ENCODE data around the gene LINGO4.

Gene LINGO4

DNA sequence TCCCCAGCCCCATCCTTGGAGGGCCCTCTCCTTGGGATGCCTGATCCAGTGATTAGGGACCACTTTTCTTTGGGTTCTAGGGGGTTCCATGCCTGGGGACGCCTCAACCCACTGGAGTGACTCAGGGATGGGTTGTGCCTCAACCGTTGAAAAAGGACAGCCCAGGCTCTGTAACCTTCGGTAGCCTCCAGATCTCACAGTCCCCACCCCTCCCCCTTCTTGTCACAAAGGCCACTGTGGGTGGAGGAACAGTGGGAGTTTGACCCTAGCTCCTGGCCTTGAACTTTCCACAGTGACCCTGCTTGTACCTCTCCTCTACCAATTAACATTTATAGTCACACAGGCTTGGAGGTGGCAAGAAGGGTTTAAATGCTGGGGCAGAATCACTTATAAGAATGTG, 29.0 kb upstream of the LINGO4 start:
- no peak for DNase-seq (ENCODE audit: low read depth in 2 of 2)

DNA sequence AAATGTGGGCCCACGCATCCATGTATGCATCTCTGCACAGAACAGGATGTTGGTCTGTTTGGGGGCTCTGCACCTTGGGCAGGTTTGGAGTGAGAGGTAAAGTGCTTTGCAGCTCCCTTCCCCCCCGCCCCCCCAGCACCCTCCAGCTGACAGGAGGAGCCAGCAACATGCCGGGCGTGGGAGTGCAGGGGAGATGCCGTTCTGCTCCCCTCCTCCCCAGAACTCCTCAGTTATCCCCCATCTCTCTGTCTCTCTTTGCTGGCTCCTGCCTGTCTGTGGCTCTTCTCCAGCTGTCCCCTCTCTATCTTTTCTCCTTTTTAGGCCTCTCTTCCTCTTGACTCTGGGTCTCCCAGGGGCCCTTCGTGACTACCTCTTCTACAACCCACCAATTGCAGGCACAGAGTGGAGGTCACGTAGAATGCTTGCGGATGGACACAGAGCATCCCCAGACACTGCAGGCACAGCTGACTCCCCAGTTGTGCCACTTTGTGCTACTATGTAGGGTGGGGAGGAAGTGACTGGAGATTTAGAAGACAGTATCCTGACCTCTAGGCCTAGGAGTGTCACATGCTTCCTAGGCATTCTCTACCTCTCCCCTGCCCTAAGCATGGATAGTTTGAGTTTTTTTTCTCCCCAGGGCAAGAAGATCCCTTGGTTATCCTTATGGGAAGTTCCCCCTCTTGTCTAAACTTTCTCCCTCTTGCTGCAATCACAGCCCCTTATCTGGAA, 28.1 kb upstream of the LINGO4 start:
- no peak for DNase-seq (ENCODE audit: low read depth in 2 of 2)

- DNase-seq (ENCODE audit: low read depth in 2 of 2) = no peak
Observed at GRCh38 chr1:151832318-151832980, 27.2 kb upstream of the LINGO4 start.

- DNase-seq (ENCODE audit: low read depth in 2 of 2) = no peak
Observed at GRCh38 chr1:151831605-151832004, 26.4 kb upstream of the LINGO4 start, which contains the start of gene RORC. Gene RORC (minus strand): TSS chr1:151831802. CDS start chr1:151831764, 38 bp downstream.

DNA sequence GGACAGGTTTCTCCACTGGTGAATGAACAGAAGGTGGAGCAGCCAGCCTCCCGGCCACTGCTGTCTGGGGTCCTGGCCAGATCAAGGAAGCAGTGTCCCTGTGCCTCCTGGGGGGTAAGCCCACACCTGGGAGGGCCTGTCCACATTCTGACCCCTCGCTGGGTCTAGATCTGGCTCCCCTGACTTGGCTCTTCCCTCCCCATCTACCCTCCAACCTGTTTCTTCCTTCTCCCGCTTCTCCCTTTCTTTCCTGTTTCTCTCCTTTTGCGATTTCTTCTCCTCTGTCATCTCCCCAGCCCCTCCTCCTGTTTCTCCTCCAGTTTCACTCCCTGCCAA, 26.0 kb upstream of the LINGO4 start:
- DNase-seq (ENCODE audit: low read depth in 2 of 2) = no peak

GRCh38 chr1:151830055-151830454, 24.8 kb upstream of the LINGO4 start:
- DNase-seq (ENCODE audit: low read depth in 2 of 2) = no peak

GRCh38 chr1:151829352-151830046, 24.3 kb upstream of the LINGO4 start:
- DNase-seq (ENCODE audit: low read depth in 2 of 2) = no peak

GRCh38 chr1:151828921-151829320, 23.7 kb upstream of the LINGO4 start:
- no peak for DNase-seq (ENCODE audit: low read depth in 2 of 2)

DNA sequence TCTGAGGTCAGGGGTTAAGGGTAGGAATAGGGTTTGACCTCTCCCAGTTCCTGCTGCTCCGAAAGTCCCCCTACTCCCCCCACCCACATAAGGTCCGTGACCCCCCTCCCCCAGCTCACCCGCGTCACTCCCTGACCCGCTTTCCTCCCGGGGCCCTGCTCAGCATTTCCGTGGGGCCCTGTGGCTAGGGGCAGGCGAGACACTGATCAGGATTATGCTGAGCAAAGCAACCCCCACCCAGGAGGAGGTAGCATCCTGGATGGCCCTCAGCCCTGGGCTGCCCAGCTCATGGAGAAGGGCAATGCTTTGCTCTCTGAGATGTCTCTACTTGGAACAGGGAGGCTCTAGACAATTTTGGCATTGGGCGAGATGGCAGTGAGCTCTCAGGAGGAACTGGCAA, 22.6 kb upstream of the LINGO4 start:
- no peak for DNase-seq (ENCODE audit: low read depth in 2 of 2)

DNA sequence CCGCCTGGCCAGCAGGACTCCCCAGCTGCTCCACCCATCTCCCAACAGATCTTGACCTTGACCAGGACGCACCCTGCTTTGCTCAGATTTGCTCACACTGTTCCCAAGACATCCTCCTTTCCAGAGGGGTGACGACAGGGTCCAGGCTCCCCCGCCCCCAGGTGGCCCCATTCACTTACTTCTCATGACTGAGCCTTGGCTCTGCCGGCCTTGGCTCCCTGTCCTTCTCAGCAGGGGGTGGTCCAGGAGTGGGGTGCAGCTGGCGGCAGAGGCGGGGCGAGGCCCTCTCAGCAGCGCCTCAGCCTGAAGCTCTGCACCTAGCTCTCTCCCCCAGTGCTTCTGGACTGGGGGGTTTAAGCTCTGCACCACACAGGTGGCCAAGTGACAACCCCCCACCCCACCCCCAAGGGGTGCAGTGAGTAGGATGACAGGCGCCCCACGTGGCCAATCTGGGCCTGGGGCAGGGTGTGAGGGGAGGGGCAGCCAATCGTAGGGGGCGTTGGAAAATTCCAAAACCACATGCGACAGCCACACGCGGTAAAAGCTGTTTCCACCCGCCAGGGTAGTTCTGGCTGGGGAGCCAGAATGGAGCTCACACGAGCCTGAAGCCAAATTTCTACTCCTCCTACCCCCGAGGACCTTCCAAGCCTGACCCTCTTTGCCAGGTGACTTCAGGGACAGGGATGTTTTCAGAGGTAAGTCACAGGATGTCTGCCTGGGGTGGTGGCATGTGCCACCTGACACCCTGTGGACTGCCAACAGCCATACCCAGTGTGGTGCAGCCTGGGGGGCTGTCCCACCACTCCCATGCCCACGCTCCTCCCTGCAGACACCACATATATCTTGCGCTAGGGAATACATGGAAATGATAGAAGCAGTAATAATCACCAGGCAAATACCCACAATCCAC, 20.8 kb upstream of the LINGO4 start:
- peak in 1 of 2 donors; percentile 49 for DNase-seq (ENCODE audit: low read depth in 2 of 2)

- DNase-seq (ENCODE audit: low read depth in 2 of 2) = no peak
Observed at GRCh38 chr1:151825204-151825603, 20.0 kb upstream of the LINGO4 start.

- DNase-seq (ENCODE audit: low read depth in 2 of 2) = no peak
Observed at GRCh38 chr1:151823175-151823574, 18.0 kb upstream of the LINGO4 start.

- DNase-seq (ENCODE audit: low read depth in 2 of 2) = peak in 1 of 2 donors; percentile 54
Observed at GRCh38 chr1:151822404-151822803, 17.2 kb upstream of the LINGO4 start.

DNA sequence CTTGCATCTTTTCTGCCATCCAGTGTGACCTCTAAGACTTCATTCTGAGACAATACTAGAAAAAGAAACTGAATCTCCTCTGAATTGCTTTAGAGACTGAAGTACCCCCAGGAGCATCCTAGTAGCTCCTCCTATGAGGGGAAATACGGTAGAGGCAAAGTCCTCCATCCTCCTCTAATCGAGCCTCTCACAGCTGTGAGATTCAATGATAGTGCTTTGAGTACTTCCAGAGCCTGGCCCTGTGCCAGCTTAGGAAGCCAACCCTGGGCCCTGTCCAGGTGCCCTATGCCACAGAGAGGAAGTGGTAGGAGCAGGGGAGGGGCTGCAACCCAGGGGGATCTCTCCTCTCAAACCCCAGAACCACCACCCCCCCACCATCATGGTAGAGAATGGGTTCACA, 15.7 kb upstream of the LINGO4 start:
- no peak for DNase-seq (ENCODE audit: low read depth in 2 of 2)

- DNase-seq (ENCODE audit: low read depth in 2 of 2) = no peak
Observed at GRCh38 chr1:151819976-151820623, 14.9 kb upstream of the LINGO4 start.

- no peak for DNase-seq (ENCODE audit: low read depth in 2 of 2)
Observed at GRCh38 chr1:151819227-151819835, 14.1 kb upstream of the LINGO4 start.

DNA sequence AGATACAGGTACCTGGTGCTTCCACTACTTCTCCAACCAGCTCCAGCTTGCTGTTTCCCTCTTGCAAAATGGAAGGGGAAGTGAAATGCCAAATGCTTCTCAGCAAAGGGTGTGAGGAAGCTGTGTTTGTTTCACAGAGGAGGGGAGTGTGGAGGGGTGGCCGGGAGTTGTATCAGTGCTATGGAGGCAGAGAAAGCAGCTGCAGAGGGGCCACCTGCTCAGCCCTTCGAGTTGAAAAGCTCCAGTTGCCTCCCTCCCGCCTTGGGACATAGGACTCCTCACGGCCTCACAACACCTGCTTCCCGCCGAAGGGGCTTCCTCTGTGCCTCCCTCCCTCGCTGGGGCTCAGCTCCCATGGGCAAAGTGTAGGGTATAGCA, 12.1 kb upstream of the LINGO4 start:
- no peak for DNase-seq (ENCODE audit: low read depth in 2 of 2)

DNA sequence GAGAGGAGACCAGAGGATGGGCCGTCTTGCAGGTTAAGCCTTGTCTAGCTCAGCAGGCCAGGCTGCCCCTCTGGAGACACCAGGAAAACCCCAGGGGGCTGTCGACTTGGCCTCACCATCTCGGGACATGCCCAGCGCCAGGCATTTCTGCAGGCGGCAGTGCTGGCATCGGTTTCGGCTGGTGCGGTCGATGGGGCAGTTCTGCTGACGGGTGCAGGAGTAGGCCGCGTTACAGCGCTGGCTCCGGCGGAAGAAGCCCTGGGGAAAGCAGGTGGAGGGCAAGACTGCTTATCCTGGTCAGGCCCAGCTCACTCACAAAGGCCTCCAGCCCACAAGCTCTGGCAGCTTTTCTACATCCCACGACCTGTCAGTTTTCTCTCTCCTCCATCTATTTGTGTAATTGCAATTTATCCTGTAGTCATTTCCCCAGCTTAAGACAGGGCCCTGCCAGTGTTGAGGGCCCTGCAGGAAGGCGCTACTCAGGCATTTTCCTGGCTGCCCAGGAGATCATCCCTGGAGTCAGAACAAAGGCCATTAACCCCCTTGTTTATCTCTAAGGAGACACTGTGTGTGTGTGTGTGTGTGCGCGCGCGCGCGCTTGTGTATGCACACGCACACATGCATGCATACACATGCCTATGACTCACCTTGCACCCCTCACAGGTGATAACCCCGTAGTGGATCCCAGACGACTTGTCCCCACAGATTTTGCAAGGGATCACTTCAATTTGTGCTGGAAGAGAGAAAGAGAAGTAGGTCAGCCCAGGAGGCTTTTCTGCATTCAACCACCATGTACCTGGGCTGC, 11.5 kb upstream of the LINGO4 start:
- no peak for DNase-seq (ENCODE audit: low read depth in 2 of 2)

DNA sequence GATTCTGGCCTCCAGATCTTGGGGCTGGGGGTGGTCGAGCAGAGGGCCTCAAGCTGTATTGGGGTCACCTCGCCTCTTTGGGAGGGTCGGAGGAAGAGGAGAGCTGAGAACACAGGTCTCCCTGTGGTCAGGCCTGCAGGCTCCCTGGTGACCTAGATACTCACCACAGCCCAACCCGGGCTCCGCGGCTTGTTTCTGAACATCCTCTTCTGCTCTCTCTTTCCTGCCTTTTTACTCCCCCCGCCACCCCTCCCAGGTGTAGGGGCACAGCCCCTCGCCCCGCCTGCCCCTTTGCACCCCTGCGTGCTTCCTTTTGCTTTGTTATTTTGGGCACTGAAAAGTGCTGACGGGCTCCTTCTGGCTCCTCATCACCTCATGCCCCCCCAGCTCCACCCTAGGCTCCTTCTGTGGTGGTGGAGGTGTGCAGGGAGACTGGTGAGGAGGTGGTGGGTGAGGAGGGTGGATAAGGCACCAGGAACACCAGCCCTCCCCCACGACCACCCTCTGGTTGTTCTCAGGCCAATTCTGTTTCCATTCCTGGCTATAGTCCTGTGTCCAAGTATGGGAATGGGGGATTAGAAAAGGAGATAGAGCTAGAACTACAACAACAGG, 10.6 kb upstream of the LINGO4 start:
- DNase-seq (ENCODE audit: low read depth in 2 of 2) = no peak

Measured in stimulated activated CD4-positive, alpha-beta T cell treated with anti-CD3 and anti-CD28 coated beads, Interleukin-1b, Interleukin-23, amount 100 ng/mL, for 4 hours (primary cell).